ENCODE measurements around the gene SPOCK3. TPM values are rescaled to one million over a fixed set of nuclear protein-coding genes. Genes with fewer than 3 reads are reported as not detected.
"Not testable (repeated sequence)": the region's sequence is repeated elsewhere in the genome, so short reads cannot be mapped to it uniquely, and the experiment has no call there.

Gene SPOCK3
- total and polyA plus RNA-seq, 3 experiments from 2014 or later, result not detected

DNA sequence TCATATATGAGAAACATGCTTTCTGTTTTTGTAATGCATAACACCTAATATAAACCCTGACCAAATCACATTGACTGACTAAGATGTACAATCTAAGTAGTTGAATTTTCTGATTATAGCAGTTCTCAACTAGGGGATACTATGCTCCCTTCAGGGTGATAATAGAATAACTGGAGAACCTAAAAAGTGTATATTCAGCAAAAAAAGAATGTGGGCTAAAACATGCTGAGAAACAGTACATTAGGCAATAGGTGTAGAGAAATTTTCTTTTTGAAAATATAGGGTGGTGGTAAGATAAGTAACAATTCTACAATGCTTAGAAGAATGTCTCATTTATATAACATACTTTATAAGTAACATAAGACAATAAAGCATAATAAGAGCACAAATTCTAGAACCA is 239.6 kb downstream of the SPOCK3 start:
- H3K27me3 Mint-ChIP-seq, result no peaks in the 10 kb centered on the region
- no peaks in the 10 kb centered on the region for H3K36me3 Mint-ChIP-seq
- Histone ChIP-seq H3K27me3 (ENCODE audit: insufficient read depth, low read length, poor library complexity, severe bottlenecking) (no peaks in the 10 kb centered on the region), H3K4me1 (ENCODE audit: insufficient read depth, low read length) (no peaks in the 10 kb centered on the region), H3K4me3 (ENCODE audit: low read length) (no peak overlapping the region), H3K27ac (ENCODE audit: low read depth, low read length) (no peak overlapping the region), H3K36me3 (ENCODE audit: insufficient read depth, low read length) (no peaks in the 10 kb centered on the region), H3K9me3 (ENCODE audit: low read length) (no peaks in the 10 kb centered on the region)
- ChIA-PET CTCF (no interaction called here), POLR2A (no interaction called here)
- DNase-seq, result no peak
- H3K9me3 Mint-ChIP-seq, result peaks cover 0 to 8% (median 4%) of the 10 kb centered on the region in 5 donors
- H3K27ac Mint-ChIP-seq, result no peak overlapping the region
- no peaks in the 10 kb centered on the region for H3K4me1 Mint-ChIP-seq
- no peak overlapping the region for H3K4me3 Mint-ChIP-seq

DNA sequence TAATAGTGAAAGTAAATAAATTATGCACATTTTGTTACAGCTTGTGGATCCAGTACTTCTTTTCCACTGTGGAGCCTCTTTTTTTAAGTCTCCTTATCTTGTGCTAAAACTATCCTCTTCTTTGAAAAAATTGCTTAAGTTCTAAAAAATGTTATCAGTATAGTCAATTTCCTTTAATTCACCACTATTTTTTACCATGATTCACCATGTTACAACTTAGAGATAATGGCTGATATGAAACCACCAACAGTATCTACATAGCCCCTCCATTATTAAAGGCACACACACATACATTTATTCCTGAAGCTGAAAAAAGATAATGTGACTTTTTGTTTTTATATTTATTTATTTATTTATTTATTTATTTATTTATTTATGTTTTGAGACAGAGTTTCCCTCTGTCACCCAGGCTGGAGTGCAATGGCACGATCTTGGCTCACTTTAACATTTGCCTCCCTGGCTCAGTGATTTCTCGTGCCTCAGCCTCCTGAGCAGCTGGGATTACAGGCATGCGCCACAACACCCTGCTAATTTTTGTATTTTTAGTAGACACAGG is 243.2 kb downstream of the SPOCK3 start:
- Histone ChIP-seq H3K27me3 (ENCODE audit: insufficient read depth, low read length, poor library complexity, severe bottlenecking) (no peaks in the 10 kb centered on the region), H3K4me3 (ENCODE audit: low read length) (no peak overlapping the region), H3K4me1 (ENCODE audit: insufficient read depth, low read length) (no peaks in the 10 kb centered on the region), H3K9me3 (ENCODE audit: low read length) (no peaks in the 10 kb centered on the region), H3K36me3 (ENCODE audit: insufficient read depth, low read length) (no peaks in the 10 kb centered on the region), H3K27ac (ENCODE audit: low read depth, low read length) (no peak overlapping the region)
- no peak for DNase-seq
- Mint-ChIP-seq H3K27me3 (no peaks in the 10 kb centered on the region), H3K4me3 (no peak overlapping the region), H3K9me3 (peaks cover 0 to 11% (median 3%) of the 10 kb centered on the region in 5 donors), H3K4me1 (no peaks in the 10 kb centered on the region), H3K27ac (no peak overlapping the region), H3K36me3 (no peaks in the 10 kb centered on the region)
- ChIA-PET POLR2A (no interaction called here), CTCF (no interaction called here)

DNA sequence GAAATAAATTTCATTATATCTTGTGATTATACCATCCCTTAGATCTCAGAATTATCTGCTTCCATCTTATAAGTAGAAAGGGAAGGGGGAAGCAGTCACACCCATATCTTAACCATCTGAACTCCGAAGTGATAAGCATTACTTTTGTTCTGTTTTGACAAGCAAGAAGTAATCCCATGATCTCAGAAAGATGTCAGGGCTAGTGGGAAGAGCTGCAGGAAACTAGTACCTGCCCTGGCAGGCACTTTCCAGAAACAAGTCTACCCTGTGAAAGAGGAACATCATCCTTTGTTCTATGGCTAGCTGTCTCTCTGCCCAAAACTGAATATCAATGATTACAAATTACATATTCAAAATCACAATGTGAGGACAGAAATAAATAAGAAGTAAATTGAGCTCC is 244.4 kb downstream of the SPOCK3 start:
- H3K4me1 Mint-ChIP-seq, result no peaks in the 10 kb centered on the region
- Histone ChIP-seq H3K9me3 (ENCODE audit: low read length) (no peaks in the 10 kb centered on the region), H3K27ac (ENCODE audit: low read depth, low read length) (no peak overlapping the region), H3K36me3 (ENCODE audit: insufficient read depth, low read length) (no peaks in the 10 kb centered on the region), H3K4me1 (ENCODE audit: insufficient read depth, low read length) (no peaks in the 10 kb centered on the region), H3K4me3 (ENCODE audit: low read length) (no peak overlapping the region), H3K27me3 (ENCODE audit: insufficient read depth, low read length, poor library complexity, severe bottlenecking) (no peaks in the 10 kb centered on the region)
- peaks cover 0 to 11% (median 3%) of the 10 kb centered on the region in 5 donors for H3K9me3 Mint-ChIP-seq
- H3K36me3 Mint-ChIP-seq, result no peaks in the 10 kb centered on the region
- POLR2A ChIA-PET, result no interaction called here
- no peak overlapping the region for H3K27ac Mint-ChIP-seq
- no peaks in the 10 kb centered on the region for H3K27me3 Mint-ChIP-seq
- CTCF ChIA-PET, result no interaction called here
- no peak overlapping the region for H3K4me3 Mint-ChIP-seq
- DNase-seq, result no peak

DNA sequence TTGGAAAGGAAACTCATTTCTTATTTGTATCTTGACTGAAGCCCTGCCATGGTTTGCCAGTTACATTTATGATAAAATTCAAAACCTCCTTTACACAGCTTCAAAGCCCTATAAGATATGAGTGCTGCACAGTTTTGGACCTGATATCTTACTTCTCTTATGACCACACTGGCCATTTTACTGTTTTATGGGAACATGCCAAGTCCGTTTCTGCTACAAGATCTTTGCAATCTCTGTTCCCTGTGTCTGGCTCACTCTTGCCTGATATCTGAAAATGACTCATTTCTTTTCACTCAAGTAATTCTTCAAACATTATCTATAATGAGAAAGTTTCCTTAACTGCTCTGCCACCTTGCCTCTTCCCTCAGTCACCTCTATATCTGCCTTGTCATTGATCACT is 247.3 kb downstream of the SPOCK3 start:
- ChIA-PET POLR2A (no interaction called here), CTCF (no interaction called here)
- no peak for DNase-seq
- Histone ChIP-seq H3K27me3 (ENCODE audit: insufficient read depth, low read length, poor library complexity, severe bottlenecking) (no peaks in the 10 kb centered on the region), H3K36me3 (ENCODE audit: insufficient read depth, low read length) (no peaks in the 10 kb centered on the region), H3K27ac (ENCODE audit: low read depth, low read length) (no peak overlapping the region), H3K4me1 (ENCODE audit: insufficient read depth, low read length) (no peaks in the 10 kb centered on the region), H3K9me3 (ENCODE audit: low read length) (no peaks in the 10 kb centered on the region), H3K4me3 (ENCODE audit: low read length) (no peak overlapping the region)
- Mint-ChIP-seq H3K27ac (no peak overlapping the region), H3K4me1 (no peaks in the 10 kb centered on the region), H3K27me3 (no peaks in the 10 kb centered on the region), H3K36me3 (no peaks in the 10 kb centered on the region), H3K4me3 (no peak overlapping the region), H3K9me3 (peaks cover 0 to 6% (median 4%) of the 10 kb centered on the region in 5 donors)

DNA sequence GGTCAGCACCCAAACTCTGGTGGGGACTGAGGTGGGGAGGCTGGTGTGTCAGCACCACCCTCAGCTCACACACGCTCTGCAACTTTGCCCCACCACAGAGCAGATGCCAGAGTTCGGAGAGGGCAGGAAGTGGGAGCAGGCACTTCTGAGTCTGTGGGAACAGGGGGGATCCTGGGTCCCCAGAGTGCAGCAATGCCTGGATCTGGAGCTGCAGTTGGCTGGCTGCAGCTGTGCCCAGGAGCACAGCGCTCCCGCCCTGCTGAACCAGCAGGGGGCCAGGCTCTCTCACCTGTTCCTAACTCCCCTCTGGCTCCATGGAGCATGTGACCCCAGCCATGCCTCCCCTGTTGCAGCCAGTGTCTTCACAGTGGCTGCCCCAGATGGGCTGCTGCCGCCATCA is 252.4 kb downstream of the SPOCK3 start:
- Mint-ChIP-seq H3K36me3 (no peaks in the 10 kb centered on the region), H3K4me3 (no peak overlapping the region), H3K27me3 (no peaks in the 10 kb centered on the region), H3K27ac (no peak overlapping the region), H3K4me1 (no peaks in the 10 kb centered on the region), H3K9me3 (peaks cover 5 to 10% (median 6%) of the 10 kb centered on the region in 5 donors)
- no peak for DNase-seq
- H3K4me1 ChIP-seq (ENCODE audit: insufficient read depth, low read length), result no peaks in the 10 kb centered on the region
- POLR2A ChIA-PET, result no interaction called here
- no peak overlapping the region for H3K4me3 ChIP-seq (ENCODE audit: low read length)
- H3K9me3 ChIP-seq (ENCODE audit: low read length), result no peaks in the 10 kb centered on the region
- no peaks in the 10 kb centered on the region for H3K36me3 ChIP-seq (ENCODE audit: insufficient read depth, low read length)
- H3K27ac ChIP-seq (ENCODE audit: low read depth, low read length), result no peak overlapping the region
- CTCF ChIA-PET, result interaction anchor here (0.5 kb wide), 1 partner anchor 282 kb away, joined by 3 read pairs; no protein-coding TSS in a partner anchor
- H3K27me3 ChIP-seq (ENCODE audit: insufficient read depth, low read length, poor library complexity, severe bottlenecking), result no peaks in the 10 kb centered on the region

DNA sequence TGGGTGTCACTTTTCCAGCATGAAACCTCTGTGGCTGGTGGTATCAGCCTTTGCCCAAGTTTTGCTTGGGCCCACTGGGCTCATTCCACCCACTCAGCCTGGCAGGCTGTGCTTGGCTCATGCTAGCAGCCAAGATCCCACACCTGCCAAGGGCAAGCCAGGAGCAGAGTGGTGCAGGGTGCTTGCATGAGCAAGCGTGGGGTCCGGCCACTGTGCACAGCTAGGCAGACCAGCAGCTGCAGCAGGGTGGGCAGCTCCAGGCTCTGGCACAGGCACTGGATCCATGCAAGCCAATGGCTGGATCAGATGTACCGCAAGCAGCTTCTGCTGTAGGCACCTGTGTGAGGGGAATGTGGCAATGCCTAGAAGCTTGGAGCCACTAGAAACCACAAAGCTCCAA is 253.9 kb downstream of the SPOCK3 start:
- CTCF ChIA-PET, result interaction anchor here (1.1 kb wide), 1 partner anchor 14 kb away, joined by 3 read pairs; no protein-coding TSS in a partner anchor
- Mint-ChIP-seq H3K27me3 (no peaks in the 10 kb centered on the region), H3K36me3 (no peaks in the 10 kb centered on the region), H3K4me1 (no peaks in the 10 kb centered on the region), H3K9me3 (peaks cover 6 to 10% (median 8%) of the 10 kb centered on the region in 5 donors), H3K4me3 (no peak overlapping the region), H3K27ac (no peak overlapping the region)
- Histone ChIP-seq H3K9me3 (ENCODE audit: low read length) (no peaks in the 10 kb centered on the region), H3K27me3 (ENCODE audit: insufficient read depth, low read length, poor library complexity, severe bottlenecking) (no peaks in the 10 kb centered on the region), H3K27ac (ENCODE audit: low read depth, low read length) (no peak overlapping the region), H3K4me3 (ENCODE audit: low read length) (no peak overlapping the region), H3K36me3 (ENCODE audit: insufficient read depth, low read length) (no peaks in the 10 kb centered on the region), H3K4me1 (ENCODE audit: insufficient read depth, low read length) (no peaks in the 10 kb centered on the region)
- POLR2A ChIA-PET, result no interaction called here
- DNase-seq, result no peak

DNA sequence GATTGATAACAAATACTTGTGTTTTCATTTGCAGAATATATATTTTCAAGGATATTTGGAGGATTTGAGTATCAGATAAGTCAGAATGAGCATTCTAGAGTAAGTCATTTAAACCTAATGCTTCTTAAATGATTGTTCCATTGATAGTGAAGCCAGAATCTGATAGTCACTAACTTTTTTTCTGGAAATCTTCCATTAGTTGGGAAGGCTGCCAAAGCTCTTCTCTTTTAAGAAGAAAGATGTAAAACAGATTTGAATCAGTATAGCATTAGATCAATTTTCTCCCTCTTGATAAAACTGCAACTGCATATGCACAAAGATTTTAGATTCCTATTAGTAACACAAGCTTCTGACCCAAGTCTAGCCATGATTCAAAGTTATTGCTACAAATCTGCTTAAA is 256.7 kb downstream of the SPOCK3 start:
- Histone ChIP-seq H3K4me3 (ENCODE audit: low read length) (no peak overlapping the region), H3K27ac (ENCODE audit: low read depth, low read length) (no peak overlapping the region), H3K36me3 (ENCODE audit: insufficient read depth, low read length) (no peaks in the 10 kb centered on the region), H3K9me3 (ENCODE audit: low read length) (no peaks in the 10 kb centered on the region), H3K4me1 (ENCODE audit: insufficient read depth, low read length) (no peaks in the 10 kb centered on the region), H3K27me3 (ENCODE audit: insufficient read depth, low read length, poor library complexity, severe bottlenecking) (no peaks in the 10 kb centered on the region)
- H3K4me1 Mint-ChIP-seq, result no peaks in the 10 kb centered on the region
- peaks cover 6 to 10% (median 8%) of the 10 kb centered on the region in 5 donors for H3K9me3 Mint-ChIP-seq
- no peaks in the 10 kb centered on the region for H3K36me3 Mint-ChIP-seq
- H3K27me3 Mint-ChIP-seq, result no peaks in the 10 kb centered on the region
- H3K27ac Mint-ChIP-seq, result no peak overlapping the region
- ChIA-PET POLR2A (no interaction called here), CTCF (no interaction called here)
- H3K4me3 Mint-ChIP-seq, result no peak overlapping the region
- DNase-seq, result no peak

DNA sequence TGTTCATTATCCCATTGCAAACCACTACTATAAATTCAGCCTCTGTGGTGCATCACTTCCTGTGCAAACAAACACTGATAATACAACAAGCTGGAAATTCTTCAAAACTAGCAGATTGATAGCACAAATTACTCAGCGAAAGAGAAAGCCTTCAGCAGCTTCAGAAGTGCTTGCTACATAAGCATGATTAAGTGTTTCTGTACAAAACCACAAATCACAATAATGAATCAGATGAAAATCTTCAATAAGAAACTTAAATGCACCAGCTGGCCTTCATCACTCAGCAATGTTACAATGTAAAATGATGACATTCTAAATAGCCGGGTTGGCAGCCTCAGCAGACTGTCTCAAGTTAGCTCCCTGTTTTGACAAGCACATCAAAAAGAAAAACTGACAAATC is 262.2 kb downstream of the SPOCK3 start:
- CTCF ChIA-PET, result no interaction called here
- Mint-ChIP-seq H3K9me3 (peaks cover 7 to 14% (median 13%) of the 10 kb centered on the region in 5 donors), H3K4me3 (no peak overlapping the region), H3K36me3 (no peaks in the 10 kb centered on the region), H3K27ac (no peak overlapping the region), H3K4me1 (no peaks in the 10 kb centered on the region), H3K27me3 (no peaks in the 10 kb centered on the region)
- H3K36me3 ChIP-seq (ENCODE audit: insufficient read depth, low read length), result no peaks in the 10 kb centered on the region
- POLR2A ChIA-PET, result no interaction called here
- no peak overlapping the region for H3K4me3 ChIP-seq (ENCODE audit: low read length)
- H3K27me3 ChIP-seq (ENCODE audit: insufficient read depth, low read length, poor library complexity, severe bottlenecking), result no peaks in the 10 kb centered on the region
- DNase-seq, result no peak
- H3K27ac ChIP-seq (ENCODE audit: low read depth, low read length), result no peak overlapping the region
- H3K4me1 ChIP-seq (ENCODE audit: insufficient read depth, low read length), result no peaks in the 10 kb centered on the region
- no peaks in the 10 kb centered on the region for H3K9me3 ChIP-seq (ENCODE audit: low read length)

DNA sequence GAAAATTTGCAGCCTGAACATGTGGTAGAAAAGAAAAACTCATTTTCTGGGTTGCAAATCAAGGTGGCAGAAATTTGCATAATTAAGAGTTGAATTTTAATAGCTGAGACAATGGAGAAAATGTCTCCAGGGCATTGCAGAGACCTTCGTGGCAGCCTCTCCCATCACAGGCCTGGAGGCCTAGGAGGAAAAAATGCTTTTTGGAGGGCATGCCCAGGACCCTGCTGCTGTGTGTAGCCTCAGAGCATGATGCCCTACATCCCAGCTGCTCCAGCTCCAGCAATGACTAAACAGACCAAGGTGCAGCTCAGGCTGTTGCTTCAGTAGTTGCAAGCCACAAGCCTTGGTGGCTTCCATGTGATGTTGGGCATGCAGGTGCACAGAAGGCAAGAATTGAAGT is 266.1 kb downstream of the SPOCK3 start:
- H3K4me3 ChIP-seq (ENCODE audit: low read length); H3K36me3 Mint-ChIP-seq; H3K9me3 ChIP-seq (ENCODE audit: low read length); CTCF ChIA-PET; H3K4me1 Mint-ChIP-seq; H3K4me3 Mint-ChIP-seq; H3K27ac ChIP-seq (ENCODE audit: low read depth, low read length); H3K27me3 ChIP-seq (ENCODE audit: insufficient read depth, low read length, poor library complexity, severe bottlenecking); H3K27ac Mint-ChIP-seq; H3K4me1 ChIP-seq (ENCODE audit: insufficient read depth, low read length); H3K27me3 Mint-ChIP-seq; POLR2A ChIA-PET; H3K36me3 ChIP-seq (ENCODE audit: insufficient read depth, low read length); DNase-seq: not testable (repeated sequence)
- H3K9me3 Mint-ChIP-seq, result peaks cover 10 to 22% (median 20%) of the 10 kb centered on the region in 5 donors
